DOHH2 (cell line): ENCODE measurements around the gene ALOX5AP.

Experiments used
- CTCF ChIP-seq: fragments of 200-600 bp; sonication (generic); IDR thresholded peaks from one replicate; pipeline ENCODE4 v1.5.1; 2014; ENCODE audit warnings: antibody characterized with exemption, mild to moderate bottlenecking, low read depth, low read length; ENCODE audit not compliant: poor library complexity, severe bottlenecking
- EZH2phosphoT487 ChIP-seq: fragments of 200-600 bp; sonication (generic); IDR thresholded peaks from 2 replicates; pipeline ENCODE4 v1.6.1; 2017; ENCODE audit warnings: borderline replicate concordance, mild to moderate bottlenecking, antibody characterized with exemption, low read length, moderate library complexity, mixed read lengths

DNA sequence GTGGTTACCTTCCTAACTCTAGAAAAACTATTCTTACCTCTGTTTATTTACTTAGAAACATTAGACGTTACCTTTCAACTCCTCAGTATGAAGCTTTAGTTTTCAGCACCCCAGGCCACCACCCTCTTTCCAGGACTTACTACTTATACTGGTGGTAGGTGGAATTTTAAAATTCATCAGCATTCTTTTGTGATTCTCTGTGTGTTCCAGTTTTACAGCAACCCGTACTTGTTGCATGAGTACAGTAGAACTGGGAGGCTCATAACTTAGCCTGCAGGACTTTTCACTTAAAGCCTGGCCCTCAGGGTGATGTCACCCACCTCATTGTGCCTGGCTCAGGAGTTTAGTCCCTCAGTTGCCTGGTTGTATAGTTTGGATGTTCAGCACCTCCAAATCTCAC is 49.4 kb upstream of the ALOX5AP start:
- no peak for TF ChIP-seq CTCF
- TF ChIP-seq EZH2phosphoT487, result no peak
